ENCODE results near the gene AQP12A. TPM values are rescaled to one million over a fixed set of nuclear protein-coding genes. Genes with fewer than 3 reads are reported as not detected.
"Not testable (repeated sequence)": the region's sequence is repeated elsewhere in the genome, so short reads cannot be mapped to it uniquely, and the experiment has no call there.

The AQP12A gene
- total RNA-seq, 2 experiments from 2014 or later = not detected

DNA sequence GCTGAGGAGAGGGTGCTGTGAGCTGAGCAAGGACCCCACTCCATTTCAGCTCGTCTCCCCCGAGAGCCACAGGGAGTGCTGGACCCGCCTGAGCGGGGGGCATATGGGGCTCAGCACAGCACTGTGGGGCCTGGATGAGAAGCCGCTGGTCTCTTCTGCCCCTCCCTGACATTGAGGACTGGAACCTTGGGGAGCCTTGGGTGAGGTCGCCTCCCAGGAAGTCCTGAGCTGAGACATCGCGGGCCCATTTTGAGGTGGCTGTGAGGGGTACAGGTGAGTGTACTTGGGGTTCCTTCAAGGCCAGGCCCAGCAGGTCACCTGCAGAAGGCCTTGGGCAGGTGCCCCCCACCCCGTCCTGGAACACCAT is 3.1 kb upstream of the AQP12A start:
- TF ChIP-seq, protein P1, sequence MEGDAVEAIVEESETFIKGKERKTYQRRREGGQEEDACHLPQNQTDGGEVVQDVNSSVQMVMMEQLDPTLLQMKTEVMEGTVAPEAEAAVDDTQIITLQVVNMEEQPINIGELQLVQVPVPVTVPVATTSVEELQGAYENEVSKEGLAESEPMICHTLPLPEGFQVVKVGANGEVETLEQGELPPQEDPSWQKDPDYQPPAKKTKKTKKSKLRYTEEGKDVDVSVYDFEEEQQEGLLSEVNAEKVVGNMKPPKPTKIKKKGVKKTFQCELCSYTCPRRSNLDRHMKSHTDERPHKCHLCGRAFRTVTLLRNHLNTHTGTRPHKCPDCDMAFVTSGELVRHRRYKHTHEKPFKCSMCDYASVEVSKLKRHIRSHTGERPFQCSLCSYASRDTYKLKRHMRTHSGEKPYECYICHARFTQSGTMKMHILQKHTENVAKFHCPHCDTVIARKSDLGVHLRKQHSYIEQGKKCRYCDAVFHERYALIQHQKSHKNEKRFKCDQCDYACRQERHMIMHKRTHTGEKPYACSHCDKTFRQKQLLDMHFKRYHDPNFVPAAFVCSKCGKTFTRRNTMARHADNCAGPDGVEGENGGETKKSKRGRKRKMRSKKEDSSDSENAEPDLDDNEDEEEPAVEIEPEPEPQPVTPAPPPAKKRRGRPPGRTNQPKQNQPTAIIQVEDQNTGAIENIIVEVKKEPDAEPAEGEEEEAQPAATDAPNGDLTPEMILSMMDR (IDR thresholded peaks at IDR 0.05) = no peak
- H3K27me3 ChIP-seq (ENCODE audit: control insufficient read depth in 1 of 2, insufficient read depth in 2 of 2, low read length in 2 of 2) = no peaks in the 10 kb centered on the region
- H3K36me3 ChIP-seq (ENCODE audit: insufficient read depth, low read length) = no peaks in the 10 kb centered on the region
- H3K4me1 ChIP-seq (ENCODE audit: insufficient read depth, low read length) = peaks cover 7% of the 10 kb centered on the region
- no peaks in the 10 kb centered on the region for H3K4me1 Mint-ChIP-seq (ENCODE audit: low read depth)
- ChIA-PET CTCF (no interaction called here), POLR2A (no interaction called here)
- no peaks in the 10 kb centered on the region for H3K9me3 Mint-ChIP-seq
- no peak overlapping the region for H3K4me3 Mint-ChIP-seq
- no peaks in the 10 kb centered on the region for H3K36me3 Mint-ChIP-seq (ENCODE audit: low read depth)
- no peak overlapping the region for H3K4me3 ChIP-seq (ENCODE audit: low read length)
- H3K27ac Mint-ChIP-seq = no peak overlapping the region
- ATAC-seq (ENCODE audit: poor library complexity) (no peak), DNase-seq (peak in 1 of 14 experiments; percentile 11)
- H3K27me3 Mint-ChIP-seq = no peaks in the 10 kb centered on the region
- no peaks in the 10 kb centered on the region for H3K9me3 ChIP-seq (ENCODE audit: control insufficient read depth in 1 of 2, insufficient read depth in 1 of 2, low read length in 2 of 2)
- no peak overlapping the region for H3K27ac ChIP-seq (ENCODE audit: low read depth in 1 of 2, low read length in 2 of 2)
- intact Hi-C loops (cut with DNase I, micrococcal nuclease) = no loop called here

DNA sequence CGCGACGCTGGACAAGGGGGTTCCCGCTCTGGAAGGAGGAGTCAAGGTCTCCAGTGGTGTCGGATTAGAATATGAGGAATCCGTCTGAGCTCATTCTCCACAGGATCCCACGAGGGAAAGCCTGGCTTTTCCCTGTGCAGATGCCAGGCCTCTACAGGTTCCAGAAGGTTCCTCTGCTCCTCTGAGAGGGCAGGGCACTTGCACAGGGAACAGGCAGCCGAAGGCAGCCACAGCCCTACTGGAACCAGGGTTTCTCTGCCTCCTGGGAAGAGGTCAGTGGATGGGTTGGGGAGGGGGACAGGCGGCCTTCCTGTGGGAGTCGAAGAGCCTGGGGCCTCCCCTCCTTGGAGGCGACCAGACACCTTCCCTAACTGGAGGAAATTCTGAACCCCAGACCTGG is 1.7 kb upstream of the AQP12A start:
- no peak overlapping the region for H3K27ac ChIP-seq (ENCODE audit: low read depth in 1 of 2, low read length in 2 of 2)
- Mint-ChIP-seq H3K27me3 (no peaks in the 10 kb centered on the region), H3K9me3 (no peaks in the 10 kb centered on the region), H3K36me3 (ENCODE audit: low read depth) (no peaks in the 10 kb centered on the region), H3K4me1 (ENCODE audit: low read depth) (no peaks in the 10 kb centered on the region), H3K27ac (no peak overlapping the region), H3K4me3 (peak overlapping the region; percentile 15)
- TF ChIP-seq, protein P1 (IDR thresholded peaks at IDR 0.05) = no peak
- intact Hi-C loops (cut with DNase I, micrococcal nuclease) = no loop called here
- no peaks in the 10 kb centered on the region for H3K27me3 ChIP-seq (ENCODE audit: control insufficient read depth in 1 of 2, insufficient read depth in 2 of 2, low read length in 2 of 2)
- no peaks in the 10 kb centered on the region for H3K4me1 ChIP-seq (ENCODE audit: insufficient read depth, low read length)
- DNase-seq (no peak), ATAC-seq (ENCODE audit: poor library complexity) (no peak)
- POLR2A ChIA-PET = no interaction called here
- no peaks in the 10 kb centered on the region for H3K9me3 ChIP-seq (ENCODE audit: control insufficient read depth in 1 of 2, insufficient read depth in 1 of 2, low read length in 2 of 2)
- H3K36me3 ChIP-seq (ENCODE audit: insufficient read depth, low read length) = no peaks in the 10 kb centered on the region
- no peak overlapping the region for H3K4me3 ChIP-seq (ENCODE audit: low read length)
- CTCF ChIA-PET = no interaction called here

DNA sequence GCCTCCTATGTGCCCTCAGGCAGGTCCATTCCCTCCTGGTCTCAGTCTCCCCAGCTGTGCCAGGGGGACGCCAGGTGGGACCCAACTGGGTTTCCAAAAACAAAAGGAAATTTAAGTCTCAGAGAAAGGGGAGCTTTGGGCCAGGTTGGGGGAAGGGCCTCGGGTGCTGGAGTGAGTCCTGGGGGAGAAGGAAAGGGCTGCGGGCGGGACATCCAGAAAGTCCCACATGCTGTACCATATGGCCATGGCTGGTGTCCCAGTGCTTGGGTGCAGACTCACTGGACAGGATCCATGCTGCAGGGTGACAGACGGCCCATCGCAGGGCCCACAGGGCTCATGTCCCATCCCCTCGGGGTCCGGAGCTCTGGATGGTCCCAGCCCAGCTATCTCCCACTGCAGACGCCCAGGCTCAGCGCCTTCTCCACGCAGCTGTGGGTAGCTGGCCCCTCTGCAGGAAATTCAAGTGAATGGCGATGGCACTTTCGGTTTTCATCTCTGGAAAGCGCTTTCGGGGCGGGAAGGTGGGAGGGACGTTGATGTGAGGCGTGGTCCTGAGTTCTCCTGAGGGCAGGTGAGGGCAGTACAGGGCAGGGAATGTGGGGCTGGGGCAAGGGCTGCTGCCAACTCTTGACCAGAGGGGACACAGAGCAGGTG is 1.1 kb upstream of the AQP12A start:
- H3K4me1 Mint-ChIP-seq (ENCODE audit: low read depth); H3K27me3 ChIP-seq (ENCODE audit: control insufficient read depth in 1 of 2, insufficient read depth in 2 of 2, low read length in 2 of 2); H3K27me3 Mint-ChIP-seq; H3K36me3 Mint-ChIP-seq (ENCODE audit: low read depth); H3K4me1 ChIP-seq (ENCODE audit: insufficient read depth, low read length); H3K9me3 Mint-ChIP-seq; H3K4me3 Mint-ChIP-seq; H3K9me3 ChIP-seq (ENCODE audit: control insufficient read depth in 1 of 2, insufficient read depth in 1 of 2, low read length in 2 of 2); H3K27ac ChIP-seq (ENCODE audit: low read depth in 1 of 2, low read length in 2 of 2); CTCF ChIA-PET; H3K27ac Mint-ChIP-seq; POLR2A ChIA-PET; H3K4me3 ChIP-seq (ENCODE audit: low read length); DNase-seq; H3K36me3 ChIP-seq (ENCODE audit: insufficient read depth, low read length); intact Hi-C loops (cut with DNase I, micrococcal nuclease): not testable (repeated sequence)
- peak; percentile 71 for ATAC-seq (ENCODE audit: poor library complexity)

DNA sequence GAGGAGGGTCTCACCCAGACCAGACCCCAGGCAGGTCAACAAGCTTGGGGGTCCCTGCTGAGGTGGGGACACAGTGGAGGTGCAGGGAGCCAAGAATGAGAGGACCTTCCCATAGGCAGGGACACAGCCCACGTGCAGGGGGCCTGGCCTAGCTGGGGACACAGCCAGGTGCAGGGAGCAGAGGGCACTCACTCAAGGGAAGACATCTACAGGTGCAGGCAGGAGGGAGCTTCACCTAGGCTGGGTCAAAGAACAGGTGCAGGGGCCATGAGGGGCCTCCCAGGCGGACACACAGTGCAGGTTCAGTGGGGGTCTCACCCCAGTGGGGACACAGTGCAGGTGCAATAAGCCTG is 615 bp upstream of the AQP12A start:
- H3K27me3 ChIP-seq (ENCODE audit: control insufficient read depth in 1 of 2, insufficient read depth in 2 of 2, low read length in 2 of 2); H3K9me3 Mint-ChIP-seq; intact Hi-C loops (cut with DNase I, micrococcal nuclease); DNase-seq; H3K36me3 Mint-ChIP-seq (ENCODE audit: low read depth); H3K27ac ChIP-seq (ENCODE audit: low read depth in 1 of 2, low read length in 2 of 2); H3K4me3 ChIP-seq (ENCODE audit: low read length); H3K4me1 ChIP-seq (ENCODE audit: insufficient read depth, low read length); H3K36me3 ChIP-seq (ENCODE audit: insufficient read depth, low read length); CTCF ChIA-PET; H3K9me3 ChIP-seq (ENCODE audit: control insufficient read depth in 1 of 2, insufficient read depth in 1 of 2, low read length in 2 of 2); H3K27ac Mint-ChIP-seq; H3K27me3 Mint-ChIP-seq; H3K4me3 Mint-ChIP-seq; ATAC-seq (ENCODE audit: poor library complexity); H3K4me1 Mint-ChIP-seq (ENCODE audit: low read depth); POLR2A ChIA-PET: not testable (repeated sequence)

DNA sequence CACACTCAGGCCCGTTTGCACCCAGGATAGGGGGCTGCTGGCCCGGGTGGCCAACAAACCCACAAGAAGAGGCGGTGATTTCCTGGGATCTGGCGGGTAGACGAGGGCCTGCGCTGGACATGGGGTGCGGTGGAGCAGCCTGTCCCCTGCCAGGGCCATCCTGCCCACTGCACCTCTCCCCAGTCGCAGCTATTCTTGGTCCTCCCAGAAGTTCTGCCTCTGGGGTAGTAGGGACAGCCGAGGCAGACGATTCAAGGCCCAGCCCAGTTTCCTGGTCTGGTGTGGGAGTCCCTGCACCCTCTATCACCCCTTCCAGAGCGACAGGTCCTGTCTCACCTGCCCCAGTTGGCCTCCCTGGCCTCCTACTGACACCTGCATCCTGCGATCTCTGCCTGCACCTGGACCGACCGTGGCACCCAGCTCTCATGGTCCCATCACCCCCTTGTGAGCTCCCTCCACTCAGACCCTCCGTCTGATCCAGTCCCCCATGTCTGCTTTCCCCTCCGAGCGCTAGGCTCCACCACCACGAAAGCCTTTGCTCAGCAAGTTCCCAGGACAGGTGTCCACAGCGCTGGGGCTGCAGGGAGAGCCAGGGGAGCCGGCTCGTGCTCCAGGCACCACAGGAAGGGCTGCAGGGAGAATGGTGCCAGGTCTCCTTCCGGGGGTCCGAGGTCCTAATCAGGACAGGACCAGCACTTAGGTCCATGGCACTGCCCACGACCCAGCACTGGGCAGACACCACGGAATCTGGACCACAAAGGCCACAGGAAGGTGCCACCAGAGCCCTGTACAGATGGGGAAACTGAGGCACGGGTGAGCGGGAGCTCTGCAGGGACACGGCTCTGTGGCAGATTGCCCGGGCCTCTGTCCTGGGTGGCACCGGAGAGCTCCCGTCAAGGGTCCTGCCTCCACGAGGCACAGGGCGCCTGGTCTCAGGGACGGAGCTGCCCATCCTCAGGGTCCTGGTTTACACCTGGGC is 1.2 kb downstream of the AQP12A start:
- H3K27ac ChIP-seq (ENCODE audit: low read depth in 1 of 2, low read length in 2 of 2); H3K27ac Mint-ChIP-seq; H3K4me1 Mint-ChIP-seq (ENCODE audit: low read depth); POLR2A ChIA-PET; DNase-seq; H3K9me3 ChIP-seq (ENCODE audit: control insufficient read depth in 1 of 2, insufficient read depth in 1 of 2, low read length in 2 of 2); H3K4me3 Mint-ChIP-seq; CTCF ChIA-PET; H3K27me3 ChIP-seq (ENCODE audit: control insufficient read depth in 1 of 2, insufficient read depth in 2 of 2, low read length in 2 of 2); H3K27me3 Mint-ChIP-seq; intact Hi-C loops (cut with DNase I, micrococcal nuclease); H3K4me3 ChIP-seq (ENCODE audit: low read length); ATAC-seq (ENCODE audit: poor library complexity); H3K36me3 Mint-ChIP-seq (ENCODE audit: low read depth); H3K4me1 ChIP-seq (ENCODE audit: insufficient read depth, low read length); H3K36me3 ChIP-seq (ENCODE audit: insufficient read depth, low read length); H3K9me3 Mint-ChIP-seq: not testable (repeated sequence)

DNA sequence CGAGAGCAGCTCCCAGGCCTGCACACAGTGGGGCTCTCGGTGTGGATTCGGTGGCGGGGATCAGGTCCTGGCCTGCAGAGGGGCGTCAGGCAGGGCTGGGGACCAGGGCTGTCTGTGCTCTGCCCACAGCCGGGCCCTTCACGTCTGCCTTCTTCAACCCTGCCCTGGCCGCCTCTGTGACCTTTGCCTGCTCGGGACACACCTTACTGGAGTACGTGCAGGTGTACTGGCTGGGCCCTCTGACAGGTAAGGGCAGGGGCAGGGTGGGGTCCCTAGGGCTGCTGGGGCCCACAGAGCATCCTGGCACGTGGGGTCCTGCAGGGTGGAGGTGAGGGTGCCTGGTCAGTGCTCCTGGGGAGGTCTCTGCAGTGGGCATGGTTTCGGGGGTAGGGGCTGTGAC is 2.6 kb downstream of the AQP12A start:
- H3K27ac Mint-ChIP-seq; DNase-seq; intact Hi-C loops (cut with DNase I, micrococcal nuclease); H3K27me3 Mint-ChIP-seq; CTCF ChIA-PET; H3K4me1 Mint-ChIP-seq (ENCODE audit: low read depth); H3K4me1 ChIP-seq (ENCODE audit: insufficient read depth, low read length); H3K9me3 Mint-ChIP-seq; H3K36me3 ChIP-seq (ENCODE audit: insufficient read depth, low read length); H3K36me3 Mint-ChIP-seq (ENCODE audit: low read depth); H3K27ac ChIP-seq (ENCODE audit: low read depth in 1 of 2, low read length in 2 of 2); H3K9me3 ChIP-seq (ENCODE audit: control insufficient read depth in 1 of 2, insufficient read depth in 1 of 2, low read length in 2 of 2); H3K27me3 ChIP-seq (ENCODE audit: control insufficient read depth in 1 of 2, insufficient read depth in 2 of 2, low read length in 2 of 2); H3K4me3 ChIP-seq (ENCODE audit: low read length); H3K4me3 Mint-ChIP-seq; POLR2A ChIA-PET; ATAC-seq (ENCODE audit: poor library complexity): not testable (repeated sequence)
